Trophoblast cell (in vitro differentiated cells and primary cell): ENCODE data around the gene LRRN1.

ENCODE experiments used
- DNase-seq, 2 donors: peaks; one replicate each; pipeline ENCODE4 v3.0.0-alpha.2; 2016
- H2AFZ ChIP-seq: 2 replicates; pipeline ENCODE4 v1.6.1; 2013; ENCODE audit warnings: low read length, moderate library complexity, mild to moderate bottlenecking; ENCODE audit not compliant: insufficient read depth, poor library complexity
- H2AK5ac ChIP-seq: 2 replicates; pipeline ENCODE4 v1.6.1; 2013; ENCODE audit warnings: mild to moderate bottlenecking, low read length
- H2BK120ac ChIP-seq: 2 replicates; pipeline ENCODE4 v1.6.1; 2013; ENCODE audit warnings: low read length, mild to moderate bottlenecking, moderate library complexity; ENCODE audit not compliant: insufficient read depth, poor library complexity
- H2BK12ac ChIP-seq: 2 replicates; pipeline ENCODE4 v1.6.1; 2013; ENCODE audit warnings: mild to moderate bottlenecking, low read length, moderate library complexity
- H2BK5ac ChIP-seq: 2 replicates; pipeline ENCODE4 v1.6.1; 2013; ENCODE audit warnings: low read length, low read depth, moderate library complexity, mild to moderate bottlenecking; ENCODE audit not compliant: poor library complexity
- H3K14ac ChIP-seq: 2 replicates; pipeline ENCODE4 v1.6.1; 2013; ENCODE audit warnings: mild to moderate bottlenecking, low read length
- H3K18ac ChIP-seq: 2 replicates; pipeline ENCODE4 v1.6.1; 2013; ENCODE audit warnings: mild to moderate bottlenecking, low read length
- H3K23ac ChIP-seq: 2 replicates; pipeline ENCODE4 v1.6.1; 2013; ENCODE audit warnings: low read length
- H3K27ac ChIP-seq: 2 replicates; pipeline ENCODE4 v1.5.1; 2013; ENCODE audit warnings: low read depth, mild to moderate bottlenecking, inconsistent platforms, low read length, moderate library complexity
- H3K27me3 ChIP-seq: 2 replicates; pipeline ENCODE4 v1.6.1; 2013; ENCODE audit warnings: inconsistent platforms, mild to moderate bottlenecking, low read length, moderate library complexity; ENCODE audit not compliant: insufficient read depth
- H3K36me3 ChIP-seq, 2 experiments: 1 replicate in 1 of 2; 2 replicates in 1 of 2; pipeline ENCODE4 v1.6.1; 2013; ENCODE audit warnings: low read length in 2 of 2, mild to moderate bottlenecking in 2 of 2, moderate library complexity in 1 of 2; ENCODE audit not compliant: insufficient read depth in 2 of 2, control insufficient read depth in 1 of 2
- H3K4ac ChIP-seq: 2 replicates; pipeline ENCODE4 v1.6.1; 2013; ENCODE audit warnings: low read depth, mild to moderate bottlenecking, low read length, moderate library complexity
- H3K4me1 ChIP-seq, 2 experiments: 1 replicate in 1 of 2; 2 replicates in 1 of 2; pipeline ENCODE4 v1.6.1; 2013; ENCODE audit warnings: low read length in 2 of 2, mild to moderate bottlenecking in 2 of 2, moderate library complexity in 1 of 2; ENCODE audit not compliant: insufficient read depth in 2 of 2, control insufficient read depth in 1 of 2
- H3K4me2 ChIP-seq: 2 replicates; pipeline ENCODE4 v1.6.1; 2013; ENCODE audit warnings: inconsistent platforms, mild to moderate bottlenecking, low read length, moderate library complexity
- H3K4me3 ChIP-seq: 2 replicates; pipeline ENCODE4 v1.5.1; 2013; ENCODE audit warnings: mild to moderate bottlenecking, low read depth, low read length, inconsistent platforms
- H3K79me1 ChIP-seq: one replicate; pipeline ENCODE4 v1.6.1; 2013; ENCODE audit warnings: low read length
- H3K79me2 ChIP-seq: 2 replicates; pipeline ENCODE4 v1.6.1; 2013; ENCODE audit warnings: low read length, mild to moderate bottlenecking; ENCODE audit not compliant: control insufficient read depth, insufficient read depth, poor library complexity
- H3K9ac ChIP-seq: 2 replicates; pipeline ENCODE4 v1.6.1; 2013; ENCODE audit warnings: mild to moderate bottlenecking, low read length
- H3K9me3 ChIP-seq: 2 replicates; pipeline ENCODE4 v1.6.1; 2013; ENCODE audit warnings: low read depth, mild to moderate bottlenecking, control low read depth, inconsistent platforms, low read length; ENCODE audit not compliant: insufficient read depth
- H4K12ac ChIP-seq: 2 replicates; pipeline ENCODE4 v1.6.1; 2013; ENCODE audit warnings: low read depth, mild to moderate bottlenecking, low read length, moderate library complexity
- H4K8ac ChIP-seq: 2 replicates; pipeline ENCODE4 v1.6.1; 2013; ENCODE audit warnings: low read depth, mild to moderate bottlenecking, low read length, moderate library complexity
- H4K91ac ChIP-seq: one replicate; pipeline ENCODE4 v1.6.1; 2013; ENCODE audit warnings: low read depth, mild to moderate bottlenecking, low read length, moderate library complexity
- WGBS: extraction: QIAGEN DNeasy Blood & Tissue Kit; methylation state at CpG from one replicate; pipeline ENCODE4 v1.1.7; 2013; ENCODE audit warnings: missing lambda C conversion rate; ENCODE audit not compliant: insufficient read length, insufficient coverage; ENCODE audit errors: extremely low coverage; 5-methylcytosine and 5-hydroxymethylcytosine counted together

The LRRN1 gene

GRCh38 chr3:3851621-3852323 lies 52.5 kb downstream of the LRRN1 start:
- H3K4me3 ChIP-seq = no peak overlapping the region
- H3K23ac ChIP-seq = no peak overlapping the region
- H3K9me3 ChIP-seq = no peaks in the 10 kb centered on the region
- H4K12ac ChIP-seq = no peak overlapping the region
- H3K14ac ChIP-seq = no peak overlapping the region
- no peak overlapping the region for H4K8ac ChIP-seq
- peaks cover 2 to 14% of the 10 kb centered on the region in 2 experiments for H3K36me3 ChIP-seq
- WGBS = no CpG with 5 or more reads among the region's 4 CpGs
- no peak overlapping the region for H3K4me2 ChIP-seq
- no peak overlapping the region for H3K27ac ChIP-seq
- H2AFZ ChIP-seq = no peak overlapping the region
- peaks cover 0 to 2% of the 10 kb centered on the region in 2 experiments for H3K4me1 ChIP-seq
- no peak overlapping the region for H4K91ac ChIP-seq
- H3K27me3 ChIP-seq = no peaks in the 10 kb centered on the region
- DNase-seq = no peak
- no peak overlapping the region for H3K4ac ChIP-seq
- H2BK120ac ChIP-seq = no peak overlapping the region
- no peaks in the 10 kb centered on the region for H3K79me1 ChIP-seq
- H2BK5ac ChIP-seq = no peak overlapping the region
- H3K79me2 ChIP-seq = no peaks in the 10 kb centered on the region
- H2AK5ac ChIP-seq = no peak overlapping the region
- no peak overlapping the region for H3K18ac ChIP-seq
- no peak overlapping the region for H3K9ac ChIP-seq
- H2BK12ac ChIP-seq = no peak overlapping the region

GRCh38 chr3:3853544-3853943 lies 54.3 kb downstream of the LRRN1 start:
- Histone ChIP-seq H3K4me1 (peaks cover 0 to 2% of the 10 kb centered on the region in 2 experiments), H3K23ac (no peak overlapping the region), H3K4ac (no peak overlapping the region), H2AFZ (no peak overlapping the region), H2BK5ac (no peak overlapping the region), H2BK12ac (no peak overlapping the region), H3K4me3 (no peak overlapping the region), H3K4me2 (no peak overlapping the region), H3K14ac (no peak overlapping the region), H3K27me3 (no peaks in the 10 kb centered on the region), H2AK5ac (no peak overlapping the region), H3K9ac (no peak overlapping the region), H3K36me3 (peaks cover 2 to 11% of the 10 kb centered on the region in 2 experiments), H4K12ac (no peak overlapping the region), H3K79me1 (no peaks in the 10 kb centered on the region), H3K18ac (no peak overlapping the region), H4K91ac (no peak overlapping the region), H3K27ac (no peak overlapping the region), H3K9me3 (no peaks in the 10 kb centered on the region), H4K8ac (no peak overlapping the region), H2BK120ac (no peak overlapping the region), H3K79me2 (no peaks in the 10 kb centered on the region)
- WGBS = no CpG with 5 or more reads among the region's 1 CpG
- DNase-seq = no peak

- peaks cover 0 to 2% of the 10 kb centered on the region in 2 experiments for H3K4me1 ChIP-seq
- DNase-seq = no peak
- no peaks in the 10 kb centered on the region for H3K27me3 ChIP-seq
- no peaks in the 10 kb centered on the region for H3K79me1 ChIP-seq
- no peaks in the 10 kb centered on the region for H3K79me2 ChIP-seq
- no peak overlapping the region for H3K9ac ChIP-seq
- no peak overlapping the region for H3K18ac ChIP-seq
- H2AFZ ChIP-seq = no peak overlapping the region
- no peak overlapping the region for H2BK120ac ChIP-seq
- H3K4me3 ChIP-seq = no peak overlapping the region
- no peak overlapping the region for H2BK12ac ChIP-seq
- H3K4me2 ChIP-seq = no peak overlapping the region
- H4K8ac ChIP-seq = no peak overlapping the region
- no peak overlapping the region for H3K4ac ChIP-seq
- no peak overlapping the region for H4K91ac ChIP-seq
- H3K27ac ChIP-seq = no peak overlapping the region
- no peak overlapping the region for H4K12ac ChIP-seq
- no peak overlapping the region for H2BK5ac ChIP-seq
- H3K9me3 ChIP-seq = no peaks in the 10 kb centered on the region
- H3K23ac ChIP-seq = no peak overlapping the region
- peaks cover 2 to 6% of the 10 kb centered on the region in 2 experiments for H3K36me3 ChIP-seq
- H3K14ac ChIP-seq = no peak overlapping the region
- no peak overlapping the region for H2AK5ac ChIP-seq
Observed at GRCh38 chr3:3855056-3855455, 55.8 kb downstream of the LRRN1 start.

- H3K23ac ChIP-seq = no peak overlapping the region
- H4K12ac ChIP-seq = no peak overlapping the region
- no peaks in the 10 kb centered on the region for H3K36me3 ChIP-seq
- no peaks in the 10 kb centered on the region for H3K79me1 ChIP-seq
- no peak overlapping the region for H2BK120ac ChIP-seq
- no peak overlapping the region for H3K4ac ChIP-seq
- no peaks in the 10 kb centered on the region for H3K9me3 ChIP-seq
- no peak overlapping the region for H3K9ac ChIP-seq
- no peaks in the 10 kb centered on the region for H3K4me1 ChIP-seq
- no peak overlapping the region for H2BK12ac ChIP-seq
- no peak overlapping the region for H4K8ac ChIP-seq
- H3K14ac ChIP-seq = no peak overlapping the region
- no peaks in the 10 kb centered on the region for H3K79me2 ChIP-seq
- no peak overlapping the region for H3K4me3 ChIP-seq
- WGBS = no CpG with 5 or more reads among the region's 2 CpGs
- H3K4me2 ChIP-seq = no peak overlapping the region
- DNase-seq = no peak
- no peak overlapping the region for H4K91ac ChIP-seq
- H2BK5ac ChIP-seq = no peak overlapping the region
- H3K27me3 ChIP-seq = no peaks in the 10 kb centered on the region
- H2AFZ ChIP-seq = no peak overlapping the region
- no peak overlapping the region for H3K18ac ChIP-seq
- H3K27ac ChIP-seq = no peak overlapping the region
- H2AK5ac ChIP-seq = no peak overlapping the region
Observed at GRCh38 chr3:3860235-3860634, 61.0 kb downstream of the LRRN1 start.
